ENCODE data around the gene MTRR.

GRCh38 chr5:7881091-7881490, 12.1 kb downstream of the MTRR start:
- TF ChIP-seq, protein P1, sequence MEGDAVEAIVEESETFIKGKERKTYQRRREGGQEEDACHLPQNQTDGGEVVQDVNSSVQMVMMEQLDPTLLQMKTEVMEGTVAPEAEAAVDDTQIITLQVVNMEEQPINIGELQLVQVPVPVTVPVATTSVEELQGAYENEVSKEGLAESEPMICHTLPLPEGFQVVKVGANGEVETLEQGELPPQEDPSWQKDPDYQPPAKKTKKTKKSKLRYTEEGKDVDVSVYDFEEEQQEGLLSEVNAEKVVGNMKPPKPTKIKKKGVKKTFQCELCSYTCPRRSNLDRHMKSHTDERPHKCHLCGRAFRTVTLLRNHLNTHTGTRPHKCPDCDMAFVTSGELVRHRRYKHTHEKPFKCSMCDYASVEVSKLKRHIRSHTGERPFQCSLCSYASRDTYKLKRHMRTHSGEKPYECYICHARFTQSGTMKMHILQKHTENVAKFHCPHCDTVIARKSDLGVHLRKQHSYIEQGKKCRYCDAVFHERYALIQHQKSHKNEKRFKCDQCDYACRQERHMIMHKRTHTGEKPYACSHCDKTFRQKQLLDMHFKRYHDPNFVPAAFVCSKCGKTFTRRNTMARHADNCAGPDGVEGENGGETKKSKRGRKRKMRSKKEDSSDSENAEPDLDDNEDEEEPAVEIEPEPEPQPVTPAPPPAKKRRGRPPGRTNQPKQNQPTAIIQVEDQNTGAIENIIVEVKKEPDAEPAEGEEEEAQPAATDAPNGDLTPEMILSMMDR (IDR thresholded peaks at IDR 0.05; ENCODE audit: low read length) = no peak
- TF ChIP-seq EZH2phosphoT487 (IDR thresholded peaks at IDR 0.05; ENCODE audit: low read length) = no peak

Measured in MM.1S (cell line).